ENCODE measurements around the gene DLEC1. TPM values are rescaled to one million over a fixed set of nuclear protein-coding genes. Genes with fewer than 3 reads are reported as not detected.

Gene DLEC1
- total and polyA plus RNA-seq, 2 donors from 2014 or later = 0.52 to 3.3 TPM

DNA sequence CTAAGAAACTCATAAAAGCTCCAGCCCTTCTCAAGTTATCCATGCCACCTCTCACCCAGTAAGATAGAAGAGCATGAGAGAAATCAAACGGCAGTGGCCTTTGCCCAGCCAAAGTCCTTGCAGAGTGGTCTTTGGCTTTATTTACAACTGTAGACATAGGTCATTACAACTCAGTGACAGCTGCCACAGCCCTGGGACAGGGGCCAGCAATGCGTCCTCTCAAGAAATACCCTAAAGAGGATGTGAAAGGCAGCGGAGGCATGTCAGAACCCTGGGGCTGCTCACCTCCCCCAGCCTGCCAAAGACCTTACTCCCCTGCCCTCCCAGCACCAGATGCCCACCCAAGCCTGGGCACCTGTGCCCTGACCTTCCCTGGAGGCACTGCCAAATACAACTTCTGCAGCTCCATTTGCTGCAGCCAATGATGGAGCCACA is 91.6 kb downstream of the DLEC1 start:
- Histone ChIP-seq H3K4me1 (ENCODE audit: control insufficient read depth in 2 of 3, insufficient read depth in 2 of 3, low read depth in 1 of 3, low read length in 3 of 3) (peaks cover 0 to 47% (median 35%) of the 10 kb centered on the region in 3 donors), H3K27ac (ENCODE audit: low read depth in 2 of 2, low read length in 2 of 2) (peak overlapping the region in 1 of 2 donors; percentile 12)
- intact Hi-C loops (cut with DNase I) = no loop called here

DNA sequence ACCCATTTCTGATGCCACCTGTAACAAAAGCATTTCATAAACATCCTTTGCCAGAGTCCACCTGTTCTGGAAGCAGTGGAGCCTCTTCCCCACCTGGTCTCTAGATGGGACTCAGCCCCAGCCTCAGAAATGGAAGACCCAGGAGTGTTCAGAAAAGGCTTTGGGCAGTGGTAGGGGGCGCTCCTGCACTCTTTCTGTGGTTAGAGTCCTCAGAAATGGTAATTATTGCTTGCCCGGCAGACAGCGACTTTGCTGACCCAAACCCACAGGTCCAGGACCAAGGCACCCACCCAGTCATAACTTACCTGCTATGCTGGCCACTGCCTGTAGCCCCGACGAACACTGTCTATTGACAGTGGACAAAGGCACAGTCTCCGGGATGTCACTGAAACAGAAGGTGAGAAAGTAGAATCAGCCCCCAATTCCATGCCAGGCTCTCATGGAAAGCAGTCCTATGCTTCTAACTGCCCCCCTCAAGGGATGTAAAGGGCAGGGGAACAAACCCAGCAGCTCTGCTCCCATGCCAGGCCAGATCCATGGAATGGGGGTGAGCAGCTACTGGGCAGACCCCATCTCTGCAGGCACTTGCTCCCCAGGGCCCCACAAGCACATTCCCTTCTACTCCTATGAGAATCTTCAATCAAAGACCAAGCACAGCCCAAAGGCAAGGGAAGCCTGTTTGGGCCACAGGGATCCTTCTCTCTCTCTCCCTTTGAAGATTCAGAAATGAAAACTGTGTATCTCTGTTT is 92.8 kb downstream of the DLEC1 start:
- no peak overlapping the region for H3K4me3 ChIP-seq (ENCODE audit: low read length in 3 of 3)
- H3K27ac ChIP-seq (ENCODE audit: low read depth in 2 of 2, low read length in 2 of 2) = peak overlapping the region; percentile 56 to 59
- intact Hi-C loops (cut with DNase I) = no loop called here
- no peak for FAIRE-seq
- peak in 4 of 5 donors; percentile 13 to 65 (median 42) for DNase-seq
- no peaks in the 10 kb centered on the region for H3K27me3 ChIP-seq (ENCODE audit: control insufficient read depth, insufficient read depth, low read length)
- peaks cover 5 to 68% (median 39%) of the 10 kb centered on the region in 3 donors for H3K36me3 ChIP-seq (ENCODE audit: control insufficient read depth in 2 of 3, insufficient read depth in 3 of 3, low read length in 3 of 3)
- peaks cover 0 to 47% (median 32%) of the 10 kb centered on the region in 3 donors for H3K4me1 ChIP-seq (ENCODE audit: control insufficient read depth in 2 of 3, insufficient read depth in 2 of 3, low read depth in 1 of 3, low read length in 3 of 3)
- TF ChIP-seq, protein P1, sequence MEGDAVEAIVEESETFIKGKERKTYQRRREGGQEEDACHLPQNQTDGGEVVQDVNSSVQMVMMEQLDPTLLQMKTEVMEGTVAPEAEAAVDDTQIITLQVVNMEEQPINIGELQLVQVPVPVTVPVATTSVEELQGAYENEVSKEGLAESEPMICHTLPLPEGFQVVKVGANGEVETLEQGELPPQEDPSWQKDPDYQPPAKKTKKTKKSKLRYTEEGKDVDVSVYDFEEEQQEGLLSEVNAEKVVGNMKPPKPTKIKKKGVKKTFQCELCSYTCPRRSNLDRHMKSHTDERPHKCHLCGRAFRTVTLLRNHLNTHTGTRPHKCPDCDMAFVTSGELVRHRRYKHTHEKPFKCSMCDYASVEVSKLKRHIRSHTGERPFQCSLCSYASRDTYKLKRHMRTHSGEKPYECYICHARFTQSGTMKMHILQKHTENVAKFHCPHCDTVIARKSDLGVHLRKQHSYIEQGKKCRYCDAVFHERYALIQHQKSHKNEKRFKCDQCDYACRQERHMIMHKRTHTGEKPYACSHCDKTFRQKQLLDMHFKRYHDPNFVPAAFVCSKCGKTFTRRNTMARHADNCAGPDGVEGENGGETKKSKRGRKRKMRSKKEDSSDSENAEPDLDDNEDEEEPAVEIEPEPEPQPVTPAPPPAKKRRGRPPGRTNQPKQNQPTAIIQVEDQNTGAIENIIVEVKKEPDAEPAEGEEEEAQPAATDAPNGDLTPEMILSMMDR (IDR thresholded peaks at IDR 0.05; ENCODE audit: borderline replicate concordance, extremely low read depth, insufficient read depth) = peak; percentile 19
- no peaks in the 10 kb centered on the region for H3K9me3 ChIP-seq (ENCODE audit: control insufficient read depth in 2 of 3, insufficient read depth in 1 of 3, low read length in 3 of 3)
- no peak overlapping the region for H3K9ac ChIP-seq (ENCODE audit: low read length in 3 of 3)

More for the DNA sequence above, 91.6 kb downstream of the DLEC1 start:
- DNase-seq (no peak), FAIRE-seq (no peak)
- Histone ChIP-seq H3K4me3 (ENCODE audit: low read length in 3 of 3) (peak overlapping the region in 1 of 3 donors; percentile 4), H3K36me3 (ENCODE audit: control insufficient read depth in 2 of 3, insufficient read depth in 3 of 3, low read length in 3 of 3) (peaks cover 5 to 76% (median 47%) of the 10 kb centered on the region in 3 donors), H3K27me3 (ENCODE audit: control insufficient read depth, insufficient read depth, low read length) (no peaks in the 10 kb centered on the region), H3K9ac (ENCODE audit: low read length in 3 of 3) (no peak overlapping the region), H3K9me3 (ENCODE audit: control insufficient read depth in 2 of 3, insufficient read depth in 1 of 3, low read length in 3 of 3) (no peaks in the 10 kb centered on the region)
- TF ChIP-seq, protein P1 (IDR thresholded peaks at IDR 0.05; ENCODE audit: borderline replicate concordance, extremely low read depth, insufficient read depth) = no peak

DNA sequence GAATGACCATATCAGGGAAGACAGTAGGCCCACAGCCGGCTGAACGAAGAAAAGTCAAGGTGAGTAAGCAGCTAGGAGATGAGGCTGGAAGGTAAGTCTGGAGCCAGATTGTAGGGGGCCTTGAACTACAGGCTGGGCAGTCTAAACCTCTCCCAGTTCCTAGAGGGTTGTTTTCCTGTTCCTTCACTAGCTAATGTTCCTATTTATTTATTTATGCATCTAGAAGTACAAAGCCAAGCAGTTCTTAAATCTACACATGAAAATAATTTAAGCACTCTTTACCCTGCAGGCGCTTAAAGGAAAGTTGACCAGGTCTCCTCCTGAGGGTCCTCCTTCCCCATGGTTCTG is 94.2 kb downstream of the DLEC1 start:
- DNase-seq (no peak), FAIRE-seq (no peak)
- intact Hi-C loops (cut with DNase I) = no loop called here
- Histone ChIP-seq H3K27ac (ENCODE audit: low read depth in 2 of 2, low read length in 2 of 2) (peak overlapping the region; percentile 56 to 61), H3K4me3 (ENCODE audit: low read length in 3 of 3) (peak overlapping the region in 1 of 3 donors; percentile 19), H3K27me3 (ENCODE audit: control insufficient read depth, insufficient read depth, low read length) (no peaks in the 10 kb centered on the region), H3K4me1 (ENCODE audit: control insufficient read depth in 2 of 3, insufficient read depth in 2 of 3, low read depth in 1 of 3, low read length in 3 of 3) (peaks cover 0 to 53% (median 38%) of the 10 kb centered on the region in 3 donors), H3K9ac (ENCODE audit: low read length in 3 of 3) (no peak overlapping the region), H3K9me3 (ENCODE audit: control insufficient read depth in 2 of 3, insufficient read depth in 1 of 3, low read length in 3 of 3) (no peaks in the 10 kb centered on the region), H3K36me3 (ENCODE audit: control insufficient read depth in 2 of 3, insufficient read depth in 3 of 3, low read length in 3 of 3) (peaks cover 5 to 56% (median 25%) of the 10 kb centered on the region in 3 donors)
- TF ChIP-seq, protein P1 (IDR thresholded peaks at IDR 0.05; ENCODE audit: borderline replicate concordance, extremely low read depth, insufficient read depth) = no peak

All from kidney (tissue), 14 donors.